ENCODE data around the gene POU6F2. TPM values are rescaled to one million over a fixed set of nuclear protein-coding genes. Genes with fewer than 3 reads are reported as not detected.

The POU6F2 gene
- total and polyA plus RNA-seq, 2 experiments from 2014 or later: 7.2 to 7.3 TPM

DNA sequence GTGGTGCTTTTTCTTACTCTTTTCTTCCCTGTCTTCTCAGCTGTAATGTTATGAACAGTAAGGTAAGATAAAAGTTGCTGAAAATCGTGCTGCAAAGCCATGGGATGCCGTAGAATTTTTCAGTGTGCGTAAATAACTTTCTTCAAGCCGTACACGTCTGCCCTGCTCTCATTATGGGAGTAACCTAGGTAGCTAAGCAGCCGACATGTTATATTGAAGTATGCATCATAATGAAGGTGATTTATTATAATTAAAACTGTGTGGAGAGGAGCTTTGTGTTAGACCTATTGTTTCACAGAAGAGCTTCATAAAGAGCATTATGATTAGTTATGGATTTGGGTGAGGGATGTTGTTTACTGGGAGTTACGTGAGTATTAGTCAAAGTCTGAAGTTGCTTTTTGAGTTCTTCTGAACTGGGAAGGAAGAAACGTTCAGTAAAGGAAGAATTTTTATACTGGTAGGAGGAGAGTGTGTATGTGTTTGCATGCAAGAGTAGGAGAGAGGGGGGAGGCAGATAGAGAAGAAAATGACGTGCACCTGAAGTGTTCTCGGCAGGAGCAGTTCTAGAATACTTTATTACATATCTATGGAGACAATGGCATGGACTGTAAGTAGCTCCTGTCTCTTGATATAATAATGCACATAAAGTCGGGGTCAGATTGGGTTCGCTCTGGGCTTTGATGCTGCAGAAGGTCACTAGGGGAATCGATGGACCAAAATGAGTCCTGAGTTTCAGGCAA is 56.3 kb downstream of the POU6F2 start:
- Histone ChIP-seq H2AFZ (no peak overlapping the region), H3K79me2 (replicated peaks; ENCODE audit: insufficient read depth) (no peaks in the 10 kb centered on the region), H4K20me1 (replicated peaks; ENCODE audit: insufficient read depth) (no peaks in the 10 kb centered on the region), H3K27me3 (ENCODE audit: insufficient read depth) (no peaks in the 10 kb centered on the region), H3K4me2 (no peak overlapping the region), H3K36me3 (ENCODE audit: insufficient read depth) (no peaks in the 10 kb centered on the region), H3K27ac (ENCODE audit: low read depth) (no peak overlapping the region), H3F3A (replicated peaks; ENCODE audit: low read depth) (no peaks in the 10 kb centered on the region), H3K9me2 (ENCODE audit: insufficient read depth) (no peaks in the 10 kb centered on the region), H3K4me3 (no peak overlapping the region), H3K4me1 (ENCODE audit: insufficient read depth) (peaks cover 15% of the 10 kb centered on the region)
- Mint-ChIP-seq H3K4me1 (peaks cover 29% of the 10 kb centered on the region), H3K9me3 (no peaks in the 10 kb centered on the region), H3K27me3 (ENCODE audit: insufficient read depth, low read depth, poor library complexity) (no peaks in the 10 kb centered on the region), H3K27ac (no peak overlapping the region), H3K4me3 (peak overlapping the region; percentile 8; the same call in 2 of the 3 replicates), H3K36me3 (ENCODE audit: low read depth) (no peaks in the 10 kb centered on the region)
- no peak for DNase-seq (ENCODE audit: low spot score)
- TF ChIP-seq JUNB (IDR thresholded peaks at IDR 0.05; ENCODE audit: unreplicated experiment) (no peak), NANOG (IDR thresholded peaks at IDR 0.05; ENCODE audit: borderline replicate concordance) (no peak), ZNF114 (CRISPR knock-in tag; IDR thresholded peaks at IDR 0.05) (no peak), STAT1 (IDR thresholded peaks at IDR 0.05; ENCODE audit: unreplicated experiment) (no peak), EZH2phosphoT487 (IDR thresholded peaks at IDR 0.05; ENCODE audit: unreplicated experiment) (no peak)
- TF ChIP-seq, protein P1, sequence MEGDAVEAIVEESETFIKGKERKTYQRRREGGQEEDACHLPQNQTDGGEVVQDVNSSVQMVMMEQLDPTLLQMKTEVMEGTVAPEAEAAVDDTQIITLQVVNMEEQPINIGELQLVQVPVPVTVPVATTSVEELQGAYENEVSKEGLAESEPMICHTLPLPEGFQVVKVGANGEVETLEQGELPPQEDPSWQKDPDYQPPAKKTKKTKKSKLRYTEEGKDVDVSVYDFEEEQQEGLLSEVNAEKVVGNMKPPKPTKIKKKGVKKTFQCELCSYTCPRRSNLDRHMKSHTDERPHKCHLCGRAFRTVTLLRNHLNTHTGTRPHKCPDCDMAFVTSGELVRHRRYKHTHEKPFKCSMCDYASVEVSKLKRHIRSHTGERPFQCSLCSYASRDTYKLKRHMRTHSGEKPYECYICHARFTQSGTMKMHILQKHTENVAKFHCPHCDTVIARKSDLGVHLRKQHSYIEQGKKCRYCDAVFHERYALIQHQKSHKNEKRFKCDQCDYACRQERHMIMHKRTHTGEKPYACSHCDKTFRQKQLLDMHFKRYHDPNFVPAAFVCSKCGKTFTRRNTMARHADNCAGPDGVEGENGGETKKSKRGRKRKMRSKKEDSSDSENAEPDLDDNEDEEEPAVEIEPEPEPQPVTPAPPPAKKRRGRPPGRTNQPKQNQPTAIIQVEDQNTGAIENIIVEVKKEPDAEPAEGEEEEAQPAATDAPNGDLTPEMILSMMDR (conservative IDR thresholded peaks at IDR 0.05; ENCODE audit: low read depth in 2 of 2): no peak
- TF ChIP-seq, protein P2, sequence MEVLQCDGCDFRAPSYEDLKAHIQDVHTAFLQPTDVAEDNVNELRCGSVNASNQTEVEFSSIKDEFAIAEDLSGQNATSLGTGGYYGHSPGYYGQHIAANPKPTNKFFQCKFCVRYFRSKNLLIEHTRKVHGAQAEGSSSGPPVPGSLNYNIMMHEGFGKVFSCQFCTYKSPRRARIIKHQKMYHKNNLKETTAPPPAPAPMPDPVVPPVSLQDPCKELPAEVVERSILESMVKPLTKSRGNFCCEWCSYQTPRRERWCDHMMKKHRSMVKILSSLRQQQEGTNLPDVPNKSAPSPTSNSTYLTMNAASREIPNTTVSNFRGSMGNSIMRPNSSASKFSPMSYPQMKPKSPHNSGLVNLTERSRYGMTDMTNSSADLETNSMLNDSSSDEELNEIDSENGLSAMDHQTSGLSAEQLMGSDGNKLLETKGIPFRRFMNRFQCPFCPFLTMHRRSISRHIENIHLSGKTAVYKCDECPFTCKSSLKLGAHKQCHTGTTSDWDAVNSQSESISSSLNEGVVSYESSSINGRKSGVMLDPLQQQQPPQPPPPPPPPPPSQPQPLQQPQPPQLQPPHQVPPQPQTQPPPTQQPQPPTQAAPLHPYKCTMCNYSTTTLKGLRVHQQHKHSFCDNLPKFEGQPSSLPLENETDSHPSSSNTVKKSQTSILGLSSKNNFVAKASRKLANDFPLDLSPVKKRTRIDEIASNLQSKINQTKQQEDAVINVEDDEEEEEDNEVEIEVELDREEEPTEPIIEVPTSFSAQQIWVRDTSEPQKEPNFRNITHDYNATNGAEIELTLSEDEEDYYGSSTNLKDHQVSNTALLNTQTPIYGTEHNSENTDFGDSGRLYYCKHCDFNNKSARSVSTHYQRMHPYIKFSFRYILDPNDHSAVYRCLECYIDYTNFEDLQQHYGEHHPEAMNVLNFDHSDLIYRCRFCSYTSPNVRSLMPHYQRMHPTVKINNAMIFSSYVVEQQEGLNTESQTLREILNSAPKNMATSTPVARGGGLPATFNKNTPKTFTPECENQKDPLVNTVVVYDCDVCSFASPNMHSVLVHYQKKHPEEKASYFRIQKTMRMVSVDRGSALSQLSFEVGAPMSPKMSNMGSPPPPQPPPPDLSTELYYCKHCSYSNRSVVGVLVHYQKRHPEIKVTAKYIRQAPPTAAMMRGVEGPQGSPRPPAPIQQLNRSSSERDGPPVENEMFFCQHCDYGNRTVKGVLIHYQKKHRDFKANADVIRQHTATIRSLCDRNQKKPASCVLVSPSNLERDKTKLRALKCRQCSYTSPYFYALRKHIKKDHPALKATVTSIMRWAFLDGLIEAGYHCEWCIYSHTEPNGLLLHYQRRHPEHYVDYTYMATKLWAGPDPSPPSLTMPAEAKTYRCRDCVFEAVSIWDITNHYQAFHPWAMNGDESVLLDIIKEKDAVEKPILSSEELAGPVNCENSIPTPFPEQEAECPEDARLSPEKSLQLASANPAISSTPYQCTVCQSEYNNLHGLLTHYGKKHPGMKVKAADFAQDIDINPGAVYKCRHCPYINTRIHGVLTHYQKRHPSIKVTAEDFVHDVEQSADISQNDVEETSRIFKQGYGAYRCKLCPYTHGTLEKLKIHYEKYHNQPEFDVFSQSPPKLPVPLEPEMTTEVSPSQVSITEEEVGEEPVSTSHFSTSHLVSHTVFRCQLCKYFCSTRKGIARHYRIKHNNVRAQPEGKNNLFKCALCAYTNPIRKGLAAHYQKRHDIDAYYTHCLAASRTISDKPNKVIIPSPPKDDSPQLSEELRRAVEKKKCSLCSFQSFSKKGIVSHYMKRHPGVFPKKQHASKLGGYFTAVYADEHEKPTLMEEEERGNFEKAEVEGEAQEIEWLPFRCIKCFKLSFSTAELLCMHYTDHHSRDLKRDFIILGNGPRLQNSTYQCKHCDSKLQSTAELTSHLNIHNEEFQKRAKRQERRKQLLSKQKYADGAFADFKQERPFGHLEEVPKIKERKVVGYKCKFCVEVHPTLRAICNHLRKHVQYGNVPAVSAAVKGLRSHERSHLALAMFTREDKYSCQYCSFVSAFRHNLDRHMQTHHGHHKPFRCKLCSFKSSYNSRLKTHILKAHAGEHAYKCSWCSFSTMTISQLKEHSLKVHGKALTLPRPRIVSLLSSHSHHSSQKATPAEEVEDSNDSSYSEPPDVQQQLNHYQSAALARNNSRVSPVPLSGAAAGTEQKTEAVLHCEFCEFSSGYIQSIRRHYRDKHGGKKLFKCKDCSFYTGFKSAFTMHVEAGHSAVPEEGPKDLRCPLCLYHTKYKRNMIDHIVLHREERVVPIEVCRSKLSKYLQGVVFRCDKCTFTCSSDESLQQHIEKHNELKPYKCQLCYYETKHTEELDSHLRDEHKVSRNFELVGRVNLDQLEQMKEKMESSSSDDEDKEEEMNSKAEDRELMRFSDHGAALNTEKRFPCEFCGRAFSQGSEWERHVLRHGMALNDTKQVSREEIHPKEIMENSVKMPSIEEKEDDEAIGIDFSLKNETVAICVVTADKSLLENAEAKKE (CRISPR knock-in tag; IDR thresholded peaks at IDR 0.05): no peak
- ATAC-seq: no peak

Data from GM23338 (cell line).